Gastrocnemius medialis (tissue), 4 donors: ENCODE results near the gene UBQLN4.

Experiments
- POLR2A ChIP-seq, 2 donors: fragments of 450-650 bp; IDR thresholded peaks; one replicate each; pipeline ENCODE4 v1.6.1; 2017; ENCODE audit warnings: antibody characterized with exemption in 2 of 2, mild to moderate bottlenecking in 2 of 2, moderate library complexity in 2 of 2
- TF ChIP-seq, protein P1 (sequence below), 5 experiments: fragments of 450-650 bp in 3 of 5; fragments of 200-600 bp in 2 of 5; sonication (generic) in 2 of 5; IDR thresholded peaks in 4 of 5; conservative IDR thresholded peaks in 1 of 5; 1 replicate in 4 of 5; 2 replicates in 1 of 5; pipeline ENCODE4 v1.5.1; 2016 to 2019; ENCODE audit warnings: antibody characterized with exemption in 5 of 5, mild to moderate bottlenecking in 3 of 5, moderate library complexity in 3 of 5

GRCh38 chr1:155999964-156000363 lies 53.6 kb downstream of the UBQLN4 start:
- TF ChIP-seq, protein P1, sequence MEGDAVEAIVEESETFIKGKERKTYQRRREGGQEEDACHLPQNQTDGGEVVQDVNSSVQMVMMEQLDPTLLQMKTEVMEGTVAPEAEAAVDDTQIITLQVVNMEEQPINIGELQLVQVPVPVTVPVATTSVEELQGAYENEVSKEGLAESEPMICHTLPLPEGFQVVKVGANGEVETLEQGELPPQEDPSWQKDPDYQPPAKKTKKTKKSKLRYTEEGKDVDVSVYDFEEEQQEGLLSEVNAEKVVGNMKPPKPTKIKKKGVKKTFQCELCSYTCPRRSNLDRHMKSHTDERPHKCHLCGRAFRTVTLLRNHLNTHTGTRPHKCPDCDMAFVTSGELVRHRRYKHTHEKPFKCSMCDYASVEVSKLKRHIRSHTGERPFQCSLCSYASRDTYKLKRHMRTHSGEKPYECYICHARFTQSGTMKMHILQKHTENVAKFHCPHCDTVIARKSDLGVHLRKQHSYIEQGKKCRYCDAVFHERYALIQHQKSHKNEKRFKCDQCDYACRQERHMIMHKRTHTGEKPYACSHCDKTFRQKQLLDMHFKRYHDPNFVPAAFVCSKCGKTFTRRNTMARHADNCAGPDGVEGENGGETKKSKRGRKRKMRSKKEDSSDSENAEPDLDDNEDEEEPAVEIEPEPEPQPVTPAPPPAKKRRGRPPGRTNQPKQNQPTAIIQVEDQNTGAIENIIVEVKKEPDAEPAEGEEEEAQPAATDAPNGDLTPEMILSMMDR (IDR thresholded peaks at IDR 0.05 in 4 of 5, conservative IDR thresholded peaks at IDR 0.05 in 1 of 5), result no peak
- no peak for TF ChIP-seq POLR2A (IDR thresholded peaks at IDR 0.05)
